IMR-90 (cell line): ENCODE results near the gene FXYD3. TPM values are rescaled to one million over a fixed set of nuclear protein-coding genes. Genes with fewer than 3 reads are reported as not detected.

Source experiments
- ATAC-seq: fragments of 200-7000 bp; cut with Tn5 transposase; 2 replicates; pipeline ENCODE4 v1.9.1; 2020; ENCODE audit warnings: low read depth, mild to moderate bottlenecking, moderate library complexity
- BruUV-seq: library from RNA; stranded (reverse); fragments of 400-500 nt; replicated peaks from 2 replicates; lab custom pipeline; 2021; lab: Mats Ljungman, UMichigan
- CTCF ChIA-PET: fragments of 300-600 bp; formaldehyde crosslinking; extraction: SDS; loops from one replicate; lab custom pipeline; 2021; ENCODE audit warnings: antibody characterized with exemption; lab: Yijun Ruan, JAX
- POLR2A ChIA-PET: fragments of 300-600 bp; sonication (Branson Sonifier 250); formaldehyde crosslinking; loops from one replicate; lab custom pipeline; 2022; ENCODE audit warnings: antibody characterized with exemption; ENCODE audit not compliant: unreplicated experiment; lab: Charles Lee
- DNase-seq: peaks from one replicate; pipeline ENCODE4 v3.0.0; 2013
- H2AFZ ChIP-seq: replicated peaks from 2 replicates; pipeline ENCODE3; 2013; ENCODE audit warnings: low read length, mild to moderate bottlenecking; ENCODE audit not compliant: poor library complexity
- H2AK5ac ChIP-seq: 2 replicates; pipeline ENCODE4 v1.6.1; 2013; ENCODE audit warnings: low read depth, low read length, inconsistent platforms
- H2AK9ac ChIP-seq: replicated peaks from 2 replicates; pipeline ENCODE3; 2013; ENCODE audit warnings: mild to moderate bottlenecking, low read depth, low read length, moderate library complexity; ENCODE audit not compliant: poor library complexity
- H2BK120ac ChIP-seq: 2 replicates; pipeline ENCODE4 v1.6.1; 2013; ENCODE audit warnings: low read depth, low read length, inconsistent platforms
- H2BK15ac ChIP-seq: 3 replicates; pipeline ENCODE4 v1.6.1; 2013; ENCODE audit warnings: low read depth, low read length, inconsistent platforms
- H2BK20ac ChIP-seq: 2 replicates; pipeline ENCODE4 v1.6.1; 2013; ENCODE audit warnings: low read depth, mild to moderate bottlenecking, inconsistent platforms, low read length, moderate library complexity
- H2BK5ac ChIP-seq: 2 replicates; pipeline ENCODE4 v1.6.1; 2013; ENCODE audit warnings: mild to moderate bottlenecking, low read depth, low read length, inconsistent platforms; ENCODE audit not compliant: poor library complexity, severe bottlenecking
- H3K14ac ChIP-seq: replicated peaks from 2 replicates; pipeline ENCODE4 v1.6.1; 2013; ENCODE audit warnings: low read depth, low read length, inconsistent platforms
- H3K18ac ChIP-seq: 2 replicates; pipeline ENCODE4 v1.6.1; 2013; ENCODE audit warnings: low read depth, low read length, control low read depth
- H3K23ac ChIP-seq: 2 replicates; pipeline ENCODE4 v1.6.1; 2013; ENCODE audit warnings: low read depth, low read length, inconsistent platforms
- H3K27ac ChIP-seq: 2 replicates; pipeline ENCODE4 v1.5.1; 2013; ENCODE audit warnings: mild to moderate bottlenecking, control low read depth, low read length; ENCODE audit not compliant: insufficient read depth
- H3K27me3 ChIP-seq: 2 replicates; pipeline ENCODE4 v1.6.1; 2013; ENCODE audit warnings: low read length; ENCODE audit not compliant: control insufficient read depth, insufficient read depth
- H3K36me3 ChIP-seq: 2 replicates; pipeline ENCODE4 v1.6.1; 2013; ENCODE audit warnings: low read length, mixed read lengths; ENCODE audit not compliant: control insufficient read depth, insufficient read depth
- H3K4ac ChIP-seq: 2 replicates; pipeline ENCODE4 v1.6.1; 2013; ENCODE audit warnings: low read depth, low read length, inconsistent platforms
- H3K4me1 ChIP-seq: 2 replicates; pipeline ENCODE4 v1.6.1; 2013; ENCODE audit warnings: low read length, mixed read lengths; ENCODE audit not compliant: control insufficient read depth, insufficient read depth
- H3K4me2 ChIP-seq: 2 replicates; pipeline ENCODE4 v1.6.1; 2013; ENCODE audit warnings: low read depth, mild to moderate bottlenecking, control low read depth, low read length, moderate library complexity
- H3K4me3 ChIP-seq: 2 replicates; pipeline ENCODE4 v1.5.1; 2013; ENCODE audit warnings: low read depth, mild to moderate bottlenecking, control low read depth, low read length, moderate library complexity; ENCODE audit not compliant: insufficient read depth
- H3K56ac ChIP-seq: 2 replicates; pipeline ENCODE4 v1.6.1; 2013; ENCODE audit warnings: low read length, inconsistent platforms; ENCODE audit not compliant: insufficient read depth; ENCODE audit errors: extremely low read depth
- H3K79me1 ChIP-seq, 2 experiments: 2 replicates each; pipeline ENCODE4 v1.6.1; 2013; ENCODE audit warnings: low read length in 2 of 2, inconsistent platforms in 1 of 2, low read depth in 1 of 2
- H3K9ac ChIP-seq: 2 replicates; pipeline ENCODE4 v1.6.1; 2013; ENCODE audit warnings: low read depth, low read length, control low read depth
- H3K9me1 ChIP-seq: 2 replicates; pipeline ENCODE4 v1.6.1; 2013; ENCODE audit warnings: low read length, inconsistent platforms; ENCODE audit not compliant: insufficient read depth
- H3K9me3 ChIP-seq: 2 replicates; pipeline ENCODE4 v1.6.1; 2013; ENCODE audit warnings: low read length; ENCODE audit not compliant: control insufficient read depth, insufficient read depth
- H4K20me1 ChIP-seq: 2 replicates; pipeline ENCODE4 v1.6.1; 2013; ENCODE audit warnings: low read length, inconsistent platforms; ENCODE audit not compliant: insufficient read depth
- H4K5ac ChIP-seq: 2 replicates; pipeline ENCODE4 v1.6.1; 2013; ENCODE audit warnings: mild to moderate bottlenecking, low read depth, low read length, control low read depth
- H4K8ac ChIP-seq, 2 experiments: 2 replicates each; pipeline ENCODE4 v1.6.1; 2013; ENCODE audit warnings: low read depth in 2 of 2, low read length in 2 of 2, control low read depth in 1 of 2, inconsistent platforms in 1 of 2
- H4K91ac ChIP-seq: 2 replicates; pipeline ENCODE4 v1.6.1; 2013; ENCODE audit warnings: low read depth, low read length, inconsistent platforms; ENCODE audit not compliant: insufficient read depth
- CHD1 ChIP-seq: IDR thresholded peaks from 2 replicates; pipeline ENCODE4 v1.6.1; 2012; ENCODE audit warnings: low read depth, low read length, improper control_type of control experiment
- ELK1 ChIP-seq: fragments of 150-350 bp; IDR thresholded peaks from 2 replicates; pipeline ENCODE4 v1.6.1; 2016; ENCODE audit warnings: low read depth, mild to moderate bottlenecking, low read length, moderate library complexity, borderline replicate concordance
- MAZ ChIP-seq: IDR thresholded peaks from 2 replicates; pipeline ENCODE4 v1.6.1; 2012; ENCODE audit warnings: low read depth, mild to moderate bottlenecking, low read length, improper control_type of control experiment, moderate library complexity, borderline replicate concordance
- NFE2L2 ChIP-seq: fragments of 150-350 bp; IDR thresholded peaks from 2 replicates; pipeline ENCODE4 v1.6.1; 2016; ENCODE audit warnings: low read depth, mild to moderate bottlenecking, low read length
- WGBS, 2 experiments: methylation state at CpG; one replicate each; pipeline versions ENCODE4 v1.1.5 to v1.1.7; 2013; ENCODE audit warnings: missing lambda C conversion rate in 2 of 2; ENCODE audit not compliant: insufficient read length in 1 of 2; ENCODE audit errors: extremely low coverage in 2 of 2; 5-methylcytosine and 5-hydroxymethylcytosine counted together
- dilution Hi-C: fragments of 300-500 bp; cut with HindIII; formaldehyde crosslinking; loops from one replicate; pipeline ENCODE4 v1.14.3; 2018; ENCODE audit warnings: low sequenced_read_pairs; ENCODE audit not compliant: unreplicated experiment
- in situ Hi-C: fragments of 300-500 bp; cut with MboI; formaldehyde crosslinking; loops from 3 replicates; pipeline ENCODE4 v1.14.3; 2019; ENCODE audit warnings: low sequenced_read_pairs, inconsistent platforms, mixed read lengths
- intact Hi-C: fragments of 100-400 bp; cut with micrococcal nuclease; formaldehyde crosslinking; loops from 2 replicates; pipeline ENCODE4 v1.10.0; 2022
- polyA plus RNA-seq, 3 experiments: library from polyadenylated mRNA; depleted of rRNA; stranded (reverse); fragments of >200 nt; gene quantifications; 2 replicates each; pipeline ENCODE4 v1.2.3, GENCODE V29; 2012; ENCODE audit warnings: low replicate concordance in 1 of 3
- total RNA-seq: library from RNA; depleted of rRNA; stranded (reverse); fragments of >200 nt; gene quantifications from 2 replicates; pipeline ENCODE4 v1.2.3, GENCODE V29; 2012

The FXYD3 gene
- total and polyA plus RNA-seq, 2 of the 4 experiments (the other 2 are of a cell fraction) = not detected

GRCh38 chr19:35110974-35111373 lies 4.6 kb upstream of the FXYD3 start:
- H3K9me1 ChIP-seq = no peaks in the 10 kb centered on the region
- no peak overlapping the region for H3K56ac ChIP-seq
- WGBS, 2 experiments = 100% methylated on average over 1 of the region's 9 CpGs; no CpG with 5 or more reads in 1 of the 2 experiments
- TF ChIP-seq NFE2L2 = no peak
- TF ChIP-seq CHD1 = no peak
- TF ChIP-seq ELK1 = no peak
- no peak for TF ChIP-seq MAZ
- no peaks in the 10 kb centered on the region for H3K79me1 ChIP-seq
- no peak for DNase-seq
- H3K18ac ChIP-seq = no peak overlapping the region
- H2BK20ac ChIP-seq = no peak overlapping the region
- no peaks in the 10 kb centered on the region for H3K4me1 ChIP-seq
- H4K91ac ChIP-seq = no peak overlapping the region
- in situ Hi-C loops = no loop called here
- CTCF ChIA-PET = no interaction called here
- H3K4me3 ChIP-seq = no peak overlapping the region
- no peak overlapping the region for H2BK120ac ChIP-seq
- intact Hi-C loops = no loop called here
- H3K36me3 ChIP-seq = no peaks in the 10 kb centered on the region
- H4K20me1 ChIP-seq = no peaks in the 10 kb centered on the region
- no peak overlapping the region for H3K4me2 ChIP-seq
- dilution Hi-C loops = no loop called here
- H3K9ac ChIP-seq = no peak overlapping the region
- no TSS peak for BruUV-seq
- peaks cover 3% of the 10 kb centered on the region; the same call in 1 of the 2 replicates for H3K9me3 ChIP-seq
- H2AK9ac ChIP-seq = no peak overlapping the region
- no peak overlapping the region for H2BK5ac ChIP-seq
- H2AFZ ChIP-seq = no peak overlapping the region
- ATAC-seq = no peak
- POLR2A ChIA-PET = no interaction called here
- no peak overlapping the region for H2AK5ac ChIP-seq
- no peak overlapping the region for H2BK15ac ChIP-seq
- no peak overlapping the region for H3K4ac ChIP-seq
- no peak overlapping the region for H4K8ac ChIP-seq
- H4K5ac ChIP-seq = no peak overlapping the region
- no peak overlapping the region for H3K23ac ChIP-seq
- H3K14ac ChIP-seq = no peak overlapping the region
- H3K27ac ChIP-seq = no peak overlapping the region
- peaks cover 13% of the 10 kb centered on the region; the same call in 1 of the 2 replicates for H3K27me3 ChIP-seq
